Fibroblast of peridontal ligament (primary cell): ENCODE results near the gene ABHD18.
"Not testable (repeated sequence)": the region's sequence is repeated elsewhere in the genome, so short reads cannot be mapped to it uniquely, and the experiment has no call there.

ENCODE experiments used
- DNase-seq: peaks from one replicate; pipeline ENCODE4 v3.0.0-alpha.2; 2010; ENCODE audit errors: extremely low read depth

Gene ABHD18

DNA sequence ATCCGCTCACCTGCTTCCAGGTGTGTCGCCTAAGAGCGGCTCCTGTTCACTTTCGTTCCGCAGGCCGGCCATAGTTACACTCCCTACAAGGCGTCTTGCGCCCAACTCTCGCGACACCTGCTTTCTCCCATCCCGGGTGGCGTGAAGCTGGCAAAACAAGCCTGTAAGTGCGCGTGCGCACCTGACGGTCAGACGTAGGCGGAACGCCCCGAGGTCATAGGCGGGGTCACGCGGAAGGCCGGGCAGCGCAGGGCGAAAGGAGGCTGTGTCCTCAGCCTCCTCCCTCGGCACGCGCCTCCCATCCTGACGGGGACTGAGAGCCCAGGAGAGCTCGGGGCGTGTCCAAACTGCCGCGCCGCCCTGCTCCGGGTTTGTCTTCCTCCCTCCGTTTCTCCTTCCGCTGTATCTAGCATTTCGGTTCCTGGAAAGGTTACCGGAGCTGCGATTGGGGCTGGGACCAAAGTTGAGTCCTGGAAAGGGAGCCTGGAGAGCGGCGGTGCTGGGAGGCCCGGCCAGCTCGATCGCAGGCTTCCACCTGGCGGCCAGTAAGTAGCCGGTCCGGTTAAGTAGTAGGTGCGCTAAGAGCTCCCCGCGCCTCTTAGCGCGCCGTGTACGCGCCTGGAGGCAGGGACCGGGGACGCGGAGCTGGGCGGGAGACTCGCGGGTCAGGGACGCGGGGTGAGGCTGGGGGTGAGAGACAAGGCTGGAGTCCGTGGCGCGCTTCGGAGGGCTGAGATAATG is at the start of gene ABHD18, which contains the start of gene MFSD8:
TSS of gene ABHD18 (plus strand) at position 345 of the 741 bp plus-strand sequence. CDS start 17,550 bp downstream, outside the sequence.
TSS of gene MFSD8 (minus strand) at position 112 of the 741 bp plus-strand sequence. CDS start at position 72, 40 bp downstream.
- DNase-seq = peak; percentile 99

DNA sequence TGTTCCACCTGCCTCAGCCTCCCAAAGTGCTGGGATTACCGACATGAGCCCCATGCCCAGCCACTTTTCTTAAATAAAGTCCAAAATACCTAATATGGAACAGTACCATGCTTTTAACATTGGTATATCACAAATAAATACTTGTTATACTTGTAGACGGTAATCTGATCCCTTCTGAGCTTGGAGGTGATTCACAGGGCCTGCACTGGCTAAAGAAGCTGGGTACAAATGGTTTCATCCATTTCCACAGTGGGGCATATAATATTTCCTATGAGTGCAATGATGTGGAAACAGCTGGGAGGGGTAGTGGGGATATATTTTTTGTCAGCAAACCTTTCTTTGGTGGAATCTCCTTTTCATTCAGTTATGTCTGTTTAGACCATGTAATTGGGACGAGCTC is 48.7 kb upstream of the ABHD18 start:
- no peak for DNase-seq

DNA sequence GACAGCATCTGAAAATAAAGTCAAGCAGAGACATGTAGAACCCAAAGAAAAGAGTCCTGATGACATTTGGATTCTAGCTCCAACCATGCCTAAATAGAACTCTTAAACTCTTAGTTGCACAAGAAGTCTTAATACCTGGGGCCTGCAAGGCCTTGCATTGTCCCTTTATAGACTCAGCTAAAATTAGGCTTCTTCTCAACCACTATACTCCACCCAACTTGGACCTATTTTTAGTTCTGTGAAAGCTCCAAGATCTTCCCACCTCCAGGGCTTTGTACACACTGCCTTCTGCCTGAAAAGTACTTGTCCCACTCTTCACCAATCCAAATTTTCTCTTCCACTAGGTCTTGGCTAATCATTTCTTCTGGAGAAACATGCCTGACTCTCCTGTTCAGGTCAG is 48.1 kb upstream of the ABHD18 start:
- DNase-seq = no peak

DNA sequence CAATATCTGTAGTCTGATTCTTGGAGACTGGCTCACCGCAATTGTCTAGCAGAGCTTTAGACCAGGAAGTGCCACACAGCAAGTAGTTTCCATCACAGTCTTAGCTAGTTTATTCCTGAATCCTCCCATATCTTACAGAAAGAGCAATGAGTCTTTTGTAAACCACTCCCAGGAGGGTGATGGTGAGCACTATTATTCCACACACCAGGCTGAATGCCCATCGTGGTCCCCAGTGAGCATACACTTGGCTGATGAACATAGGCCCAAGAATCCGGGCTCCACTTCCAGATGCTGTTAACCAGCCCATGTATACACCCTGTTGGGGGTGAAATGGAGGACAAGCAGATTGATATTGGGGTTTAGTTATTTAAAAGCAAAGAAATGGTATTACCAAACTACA is 44.7 kb upstream of the ABHD18 start:
- peak; percentile 53 for DNase-seq

DNA sequence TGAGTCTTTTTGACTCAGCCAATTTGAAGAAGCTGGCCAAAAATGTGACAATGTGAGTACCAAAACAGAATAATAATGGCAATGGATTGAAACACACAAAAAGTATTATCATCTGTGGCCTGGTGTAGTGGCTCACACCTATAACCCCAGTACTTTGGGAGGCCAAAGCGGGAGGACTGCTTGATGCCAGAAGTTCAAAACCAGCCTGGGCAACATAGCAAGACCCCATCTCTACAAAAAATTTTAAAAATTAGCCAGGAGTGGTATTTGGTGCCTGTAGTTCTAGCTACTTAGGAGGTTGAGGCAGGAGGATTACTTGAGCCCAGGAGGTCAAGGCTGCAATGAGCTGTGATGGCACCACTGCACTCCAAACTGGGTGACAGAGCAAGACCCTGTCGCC is 43.0 kb upstream of the ABHD18 start:
- DNase-seq = no peak

DNA sequence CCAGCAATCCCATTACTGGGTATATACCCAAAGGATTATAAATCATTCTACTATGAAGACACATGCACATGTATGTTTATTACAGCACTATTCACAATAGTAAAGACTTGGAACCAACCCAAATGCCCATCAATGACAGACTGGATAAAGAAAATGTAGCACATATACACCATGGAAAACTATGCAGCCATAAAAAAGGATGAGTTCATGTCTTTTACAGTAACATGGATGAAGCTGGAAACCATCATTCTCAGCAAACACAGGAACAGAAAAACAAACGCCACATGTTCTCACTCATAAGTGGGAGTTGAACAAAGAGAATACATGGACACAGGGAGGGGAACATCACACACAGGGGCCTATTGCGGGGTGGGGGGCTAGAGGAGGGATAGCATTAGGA is 39.5 kb upstream of the ABHD18 start:
- DNase-seq = not testable (repeated sequence)

DNA sequence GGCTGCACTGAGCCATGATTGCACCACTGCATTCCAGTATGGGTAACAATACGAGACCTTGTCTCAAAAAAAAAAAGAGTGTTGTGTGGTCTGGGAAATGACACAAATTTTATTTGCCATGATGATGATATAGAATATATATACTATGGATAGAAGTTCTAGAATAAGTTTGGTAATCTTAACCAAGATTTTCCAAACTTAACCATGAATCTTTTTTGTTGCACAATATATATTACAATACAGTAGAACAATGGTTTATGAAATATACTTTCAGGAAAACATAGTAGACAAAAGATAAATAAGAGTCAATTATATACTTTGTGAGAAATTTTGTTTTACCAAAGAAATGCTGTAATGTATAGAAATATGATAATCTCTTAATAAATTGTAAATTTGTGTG is 35.0 kb upstream of the ABHD18 start:
- DNase-seq = no peak

DNA sequence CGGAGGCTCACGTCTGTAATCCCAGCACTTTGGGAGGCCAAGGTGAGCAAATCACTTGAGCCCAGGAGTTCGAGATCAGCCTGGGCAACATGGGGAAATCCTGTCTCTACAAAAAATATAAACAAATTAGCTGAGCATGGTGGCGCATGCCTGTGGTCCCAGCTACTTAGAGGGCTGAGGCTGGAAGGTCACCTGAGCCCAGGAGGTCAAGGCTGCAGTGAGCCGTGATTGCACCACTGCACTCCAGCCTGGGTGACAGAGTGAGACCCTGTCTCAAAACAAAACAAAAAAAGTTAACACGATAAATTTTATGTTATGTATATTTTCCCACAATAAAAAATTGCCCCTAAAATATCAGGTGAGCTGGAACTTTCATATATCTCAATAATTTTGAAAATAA is 33.4 kb upstream of the ABHD18 start:
- DNase-seq = not testable (repeated sequence)

DNA sequence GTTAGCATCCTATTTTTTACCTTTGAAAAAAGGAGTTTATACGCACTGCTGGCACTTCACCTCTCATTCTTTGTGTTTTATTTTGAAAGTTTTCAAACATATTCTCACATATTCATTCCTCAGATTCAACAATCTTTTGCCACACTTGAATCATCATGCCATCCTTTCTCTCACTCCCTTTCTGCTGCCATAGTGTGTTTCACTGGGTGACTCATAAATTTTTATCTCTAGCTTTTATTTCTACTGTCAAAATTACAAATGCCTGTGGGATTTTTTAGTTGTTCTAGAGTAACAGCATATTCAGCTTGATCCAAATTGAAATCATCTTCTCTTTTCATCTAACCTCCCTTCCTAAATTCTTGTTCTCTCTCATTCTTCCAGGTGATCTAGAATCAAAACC is 28.2 kb upstream of the ABHD18 start:
- peak; percentile 34 for DNase-seq

DNA sequence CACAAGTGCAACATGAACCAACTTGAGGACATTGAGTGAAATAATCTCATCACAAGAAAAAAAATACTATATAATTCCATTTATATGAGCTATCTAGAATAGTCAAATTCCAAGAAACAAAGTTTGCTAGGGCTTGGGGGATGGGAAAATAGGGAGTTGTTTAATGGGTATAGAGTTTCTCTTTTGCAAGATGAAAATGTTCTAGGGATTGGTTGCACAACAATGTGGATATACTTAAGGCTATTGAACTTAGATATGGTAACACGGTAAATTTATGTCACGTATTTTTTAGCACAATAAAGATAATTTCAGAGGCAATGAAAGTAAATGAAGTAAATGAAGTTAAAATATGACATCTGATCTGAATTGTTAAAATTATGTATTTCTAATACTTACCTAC is 8.1 kb upstream of the ABHD18 start:
- DNase-seq = peak; percentile 16

DNA sequence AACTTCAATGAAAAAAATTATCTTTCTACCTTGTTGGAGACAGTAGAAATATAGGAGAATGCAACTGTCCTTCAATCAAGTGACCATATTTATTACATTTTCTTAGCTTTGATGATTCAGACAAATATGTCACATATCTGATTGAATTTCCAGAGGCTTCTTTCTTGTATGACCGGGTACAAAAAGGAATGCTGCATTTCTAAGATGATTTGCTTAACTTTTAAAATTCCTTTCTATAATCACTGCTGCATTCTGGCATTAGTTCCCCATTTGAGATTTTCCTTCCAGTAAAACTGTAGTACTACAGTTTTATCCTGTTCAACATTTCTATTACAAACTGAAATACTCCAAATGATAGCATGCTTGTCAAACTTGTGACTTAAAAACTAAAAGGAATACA is 5.4 kb upstream of the ABHD18 start:
- DNase-seq = peak; percentile 43

DNA sequence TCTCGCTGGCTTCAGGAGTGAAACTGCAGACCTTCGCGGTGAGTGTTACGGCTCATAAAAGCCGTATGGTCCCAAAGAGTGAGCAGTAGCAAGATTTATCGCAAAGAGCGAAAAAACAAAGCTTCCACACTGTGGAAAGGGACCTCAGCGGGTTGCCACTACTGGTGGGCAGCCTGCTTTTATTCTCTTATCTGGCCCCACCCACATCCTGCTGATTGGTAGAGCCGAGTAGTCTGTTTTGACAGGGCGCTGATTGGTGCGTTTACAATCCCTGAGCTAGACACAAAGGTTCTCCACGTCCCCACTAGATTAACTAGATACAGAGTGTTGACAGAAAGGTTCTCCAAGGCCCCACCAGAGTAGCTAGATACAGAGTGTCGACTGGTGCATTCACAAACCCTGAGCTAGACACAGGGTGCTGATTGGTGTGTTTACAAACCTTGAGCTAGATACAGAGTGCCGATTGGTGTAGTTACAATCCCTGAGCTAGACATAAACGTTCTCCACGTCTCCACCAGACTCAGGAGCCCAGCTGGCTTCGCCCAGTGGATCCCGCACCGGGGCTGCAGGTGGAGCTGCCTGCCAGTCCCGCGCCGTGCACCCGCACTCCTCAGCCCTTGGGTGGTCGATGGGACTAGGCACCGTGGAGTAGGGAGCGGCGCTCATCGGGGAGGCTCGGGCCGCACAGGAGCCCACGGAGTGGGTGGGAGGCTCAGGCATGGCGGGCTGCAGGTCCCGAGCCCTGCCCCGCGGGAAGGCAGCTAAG is 1.4 kb upstream of the ABHD18 start:
- not testable (repeated sequence) for DNase-seq

DNA sequence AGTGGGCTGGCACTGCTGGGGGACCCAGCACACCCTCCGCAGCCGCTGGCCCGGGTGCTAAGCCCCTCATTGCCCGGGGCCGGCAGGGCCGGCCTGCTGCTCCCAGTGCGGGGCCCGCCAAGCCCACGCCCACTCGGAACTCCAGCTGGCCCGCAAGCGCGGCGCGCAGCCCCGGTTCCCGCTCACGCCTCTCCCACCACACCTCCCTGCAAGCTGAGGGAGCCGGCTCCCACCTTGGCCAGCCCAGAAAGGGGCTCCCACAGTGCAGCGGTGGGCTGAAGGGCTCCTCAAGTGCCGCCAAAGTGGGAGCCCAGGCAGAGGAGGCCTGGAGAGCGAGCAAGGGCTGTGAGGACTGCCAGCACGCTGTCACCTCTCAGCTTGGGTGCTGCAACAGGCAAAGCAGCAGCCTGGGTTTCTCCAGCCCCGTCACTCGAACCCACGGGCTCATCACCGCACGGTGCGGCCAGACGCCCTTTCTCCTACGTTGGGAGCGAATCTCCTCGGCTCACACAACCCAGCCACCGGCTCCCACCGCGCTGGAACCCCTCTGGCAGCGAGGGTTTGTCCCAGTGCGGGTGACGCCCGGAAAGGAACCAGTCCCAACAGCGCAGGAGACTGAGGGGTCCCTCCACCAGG is 662 bp upstream of the ABHD18 start:
- not testable (repeated sequence) for DNase-seq

DNA sequence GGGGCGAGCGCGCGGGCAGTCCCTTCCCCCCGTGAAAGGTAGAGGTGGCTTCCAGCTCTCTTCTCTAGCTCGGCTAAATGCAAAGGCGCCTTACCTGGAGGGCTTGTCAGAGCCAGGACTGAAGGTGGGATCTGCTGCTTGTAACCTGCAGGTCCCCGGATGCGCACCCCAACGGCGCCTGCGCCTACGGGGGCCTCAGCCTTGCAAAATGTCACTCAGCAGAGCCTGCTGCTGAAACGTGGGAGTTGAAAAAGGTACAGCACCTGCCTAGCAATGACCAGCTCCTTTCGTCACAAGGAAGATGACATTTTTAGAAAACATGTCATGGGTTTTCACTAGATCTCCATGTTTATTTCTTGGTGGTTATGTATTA is 583 bp downstream of the ABHD18 start:
- peak; percentile 19 for DNase-seq

DNA sequence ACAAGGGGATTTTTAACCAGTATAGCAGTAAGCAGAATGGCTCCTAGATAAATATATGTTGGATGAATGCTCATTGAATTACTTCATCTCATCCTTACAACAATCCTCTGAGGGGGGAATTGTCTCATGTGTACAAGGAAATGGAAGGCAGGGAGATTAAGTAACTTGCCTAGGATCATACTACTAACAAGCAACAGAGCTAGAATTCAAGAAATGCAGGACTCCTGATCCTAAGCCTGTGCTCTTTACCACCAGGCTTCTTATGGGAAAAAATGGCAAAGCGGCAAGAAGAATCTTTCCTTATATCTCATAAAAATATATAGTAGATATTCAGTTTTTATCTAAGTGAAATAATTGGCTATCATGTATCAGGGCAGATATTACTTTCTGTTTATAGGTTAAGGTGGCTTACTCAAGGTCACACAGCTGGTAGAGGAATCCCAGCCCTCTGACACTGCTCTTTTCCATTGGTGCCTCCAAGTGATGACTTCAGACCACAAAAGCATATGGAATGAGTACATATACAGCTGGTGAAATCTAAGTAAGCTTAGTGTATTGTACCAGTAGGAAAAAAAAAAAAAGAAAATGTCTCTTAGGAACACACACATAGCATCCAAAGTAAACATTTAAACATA is 2.1 kb downstream of the ABHD18 start:
- DNase-seq = peak; percentile 30

DNA sequence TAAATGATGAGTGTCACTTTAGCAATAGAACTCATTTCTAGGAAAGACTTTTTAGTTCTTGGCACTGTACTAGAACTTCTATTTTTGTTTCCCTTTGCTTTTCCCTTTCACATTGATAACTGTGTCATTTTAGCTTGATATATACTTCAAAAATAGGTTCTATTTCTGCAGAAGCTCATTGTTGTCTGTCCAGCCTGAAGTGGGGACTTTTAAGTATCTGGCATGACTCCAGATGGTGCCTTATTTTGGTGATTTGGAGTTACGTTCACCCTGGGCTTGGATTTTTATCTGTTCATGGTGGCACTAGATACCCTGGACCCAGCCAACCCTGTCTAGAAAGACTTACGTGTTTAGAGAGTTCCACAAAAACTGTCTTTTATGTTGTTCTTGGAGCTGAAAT is 3.4 kb downstream of the ABHD18 start:
- no peak for DNase-seq

DNA sequence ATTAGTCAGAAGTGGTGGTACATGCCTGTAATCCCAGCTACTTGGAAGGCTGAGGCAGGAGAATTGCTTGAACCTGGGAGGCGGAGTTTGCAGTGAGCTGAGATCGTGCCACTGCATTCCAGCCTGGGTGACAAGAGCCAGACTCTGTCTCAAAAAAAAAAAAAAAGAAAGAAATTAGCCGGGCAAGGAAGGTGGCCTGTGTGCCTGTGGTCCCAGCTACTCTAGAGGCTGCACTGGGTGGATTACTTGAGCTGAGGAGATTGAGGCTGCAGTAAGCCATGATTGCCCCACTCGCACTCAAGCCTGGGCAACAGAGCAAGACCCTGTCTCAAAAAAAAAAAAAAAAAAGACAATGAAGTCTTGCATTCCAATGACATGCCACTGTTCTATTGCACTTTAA is 5.7 kb downstream of the ABHD18 start:
- not testable (repeated sequence) for DNase-seq

DNA sequence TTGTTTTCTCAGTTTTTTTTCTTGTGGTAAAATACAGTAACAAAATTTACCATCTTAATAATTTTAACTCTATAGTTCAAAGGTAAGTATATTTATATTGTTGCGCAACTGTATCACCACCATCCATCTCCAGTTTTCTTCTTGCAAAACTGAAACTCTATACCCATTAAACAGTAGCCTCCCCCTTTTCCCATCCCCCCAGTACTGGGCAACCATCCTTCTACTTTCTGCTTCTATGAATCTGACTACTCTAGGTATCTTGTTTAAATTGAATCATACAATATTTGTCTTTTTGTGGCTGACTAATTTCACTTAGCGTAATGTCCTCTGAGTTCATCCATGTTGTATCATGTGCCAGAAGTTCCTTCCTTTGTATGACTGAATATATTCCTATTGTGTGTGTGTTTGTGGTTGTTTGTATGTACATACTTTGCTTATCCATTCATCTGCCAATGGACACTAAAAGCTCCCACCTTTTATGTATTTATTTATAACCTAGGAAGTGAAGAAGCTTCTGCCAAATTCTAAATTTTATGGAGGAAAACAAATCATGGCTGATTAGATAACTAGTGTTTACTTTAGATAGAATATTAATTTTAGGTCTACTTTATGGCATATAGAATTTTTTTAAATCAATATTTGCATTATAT is 10.0 kb downstream of the ABHD18 start:
- DNase-seq = peak; percentile 61

DNA sequence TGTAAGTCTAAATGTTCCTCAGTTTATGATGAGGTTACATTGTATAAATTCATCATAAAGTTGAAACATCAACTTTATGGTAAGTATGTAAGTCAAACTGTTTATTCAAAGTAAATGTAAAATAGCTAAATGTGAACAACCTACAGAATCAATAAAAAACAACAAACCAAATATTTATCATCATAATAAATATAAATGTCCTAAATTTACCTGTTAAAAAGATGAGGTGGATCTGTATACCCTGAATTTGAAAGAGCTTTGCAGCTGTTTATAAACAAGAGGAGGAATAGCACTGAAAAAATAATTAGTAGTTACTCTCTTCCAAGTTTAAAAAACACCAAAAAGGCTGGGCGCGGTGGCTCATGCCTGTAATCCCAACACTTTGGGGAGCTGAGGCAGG is 13.7 kb downstream of the ABHD18 start:
- no peak for DNase-seq

DNA sequence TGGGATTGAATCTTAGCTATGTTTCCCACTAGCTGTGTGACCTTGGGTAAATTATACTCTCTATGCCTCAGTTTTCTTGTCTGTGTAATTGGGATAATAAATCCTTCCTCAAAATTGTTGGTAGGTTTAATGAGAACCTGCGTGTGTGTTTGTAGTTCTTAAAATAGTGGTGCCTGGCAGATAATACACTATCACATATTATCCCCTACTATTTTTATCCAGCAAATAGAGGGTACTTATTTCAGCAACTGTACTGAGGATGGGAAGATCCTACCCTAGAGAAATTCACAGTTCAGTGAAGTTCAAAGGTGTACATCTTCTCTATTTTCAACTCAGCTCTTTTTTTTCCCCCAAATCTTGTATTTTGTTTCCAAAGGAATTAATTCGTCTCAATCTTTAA is 17.2 kb downstream of the ABHD18 start:
- no peak for DNase-seq

DNA sequence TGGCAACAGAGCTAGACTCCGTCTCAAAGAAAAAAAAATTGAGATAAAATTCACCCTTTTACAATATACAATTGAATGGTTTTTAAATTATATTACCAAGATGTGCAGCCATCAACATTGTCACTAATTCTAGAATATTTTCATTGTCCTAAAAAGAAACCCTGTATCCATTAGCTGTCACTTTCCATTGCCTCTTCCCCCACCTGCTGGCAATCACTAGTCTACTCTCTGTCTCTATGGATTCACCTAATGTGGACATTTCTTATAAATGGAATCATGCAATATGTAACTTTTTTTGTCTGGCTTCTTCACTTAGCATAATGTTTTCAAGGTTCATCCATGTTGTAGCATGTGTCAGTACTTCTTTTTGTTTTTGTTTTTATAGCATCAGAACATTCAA is 20.8 kb downstream of the ABHD18 start:
- no peak for DNase-seq

DNA sequence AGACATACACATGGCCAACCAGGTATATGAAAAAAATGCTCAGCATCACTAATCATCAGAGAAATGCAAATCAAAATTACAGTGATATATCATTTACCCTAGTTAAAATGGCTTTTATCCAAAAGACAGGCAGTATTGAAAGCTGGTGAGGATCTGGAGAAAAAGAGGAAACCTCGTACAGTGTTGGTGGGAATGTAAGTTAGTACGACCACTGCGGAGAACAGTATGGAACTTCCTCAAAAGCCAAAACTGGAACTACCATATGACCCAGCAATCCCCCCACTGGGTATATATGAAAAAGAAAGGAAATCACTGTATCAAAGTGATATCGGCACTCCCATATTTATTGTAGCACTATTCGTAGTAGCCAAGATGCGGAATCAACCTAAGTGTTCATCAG is 23.4 kb downstream of the ABHD18 start:
- no peak for DNase-seq
